Breast epithelium (tissue), 3 donors: ENCODE results near the gene GPC3.

ENCODE experiments used
- CTCF ChIP-seq, 3 donors: fragments of 450-650 bp; IDR thresholded peaks; one replicate each; pipeline ENCODE4 v1.5.1; 2016 to 2017; ENCODE audit warnings: antibody characterized with exemption in 3 of 3, mild to moderate bottlenecking in 3 of 3, moderate library complexity in 3 of 3
- POLR2A ChIP-seq: fragments of 450-650 bp; IDR thresholded peaks from one replicate; pipeline ENCODE4 v1.6.1; 2016; ENCODE audit warnings: antibody characterized with exemption, mild to moderate bottlenecking, moderate library complexity

GRCh38 chrX:133722756-133723155, 262.6 kb downstream of the GPC3 start:
- TF ChIP-seq CTCF (IDR thresholded peaks at IDR 0.05), result no peak
- no peak for TF ChIP-seq POLR2A
